ENCODE results near the gene THOC2.
"Not testable (repeated sequence)": the region's sequence is repeated elsewhere in the genome, so short reads cannot be mapped to it uniquely, and the experiment has no call there.

Gene THOC2

GRCh38 chrX:123713434-123713833, 19.4 kb downstream of the THOC2 start:
- DNase-seq (ENCODE audit: low read depth), result no peak
- H3K4me3 ChIP-seq (ENCODE audit: control insufficient read depth, low read depth, low read length), result no peak overlapping the region
- TF ChIP-seq CTCF (IDR thresholded peaks at IDR 0.05; ENCODE audit: control insufficient read depth, insufficient read depth, low read depth, low read length, missing control alignments), result no peak

DNA sequence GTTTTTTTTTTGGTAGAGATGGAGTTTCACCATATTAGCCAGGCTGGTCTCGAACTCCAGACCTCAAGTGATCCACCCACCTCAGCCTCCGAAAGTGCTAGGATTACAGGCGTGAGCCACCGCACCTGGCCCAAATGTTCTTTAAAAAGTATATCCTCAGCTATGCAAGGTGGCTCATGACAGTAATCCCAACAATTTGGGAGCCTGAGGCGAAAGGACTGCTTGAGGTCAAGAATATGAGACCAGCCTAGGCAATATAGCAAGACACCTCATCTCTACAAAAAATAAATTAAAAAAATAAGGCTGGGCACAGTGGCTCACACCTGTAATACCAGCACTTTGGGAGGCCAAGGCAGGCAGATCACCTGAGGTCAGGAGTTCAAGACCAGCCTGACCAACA, 21.7 kb downstream of the THOC2 start:
- not testable (repeated sequence) for H3K4me3 ChIP-seq (ENCODE audit: control insufficient read depth, low read depth, low read length)

DNA sequence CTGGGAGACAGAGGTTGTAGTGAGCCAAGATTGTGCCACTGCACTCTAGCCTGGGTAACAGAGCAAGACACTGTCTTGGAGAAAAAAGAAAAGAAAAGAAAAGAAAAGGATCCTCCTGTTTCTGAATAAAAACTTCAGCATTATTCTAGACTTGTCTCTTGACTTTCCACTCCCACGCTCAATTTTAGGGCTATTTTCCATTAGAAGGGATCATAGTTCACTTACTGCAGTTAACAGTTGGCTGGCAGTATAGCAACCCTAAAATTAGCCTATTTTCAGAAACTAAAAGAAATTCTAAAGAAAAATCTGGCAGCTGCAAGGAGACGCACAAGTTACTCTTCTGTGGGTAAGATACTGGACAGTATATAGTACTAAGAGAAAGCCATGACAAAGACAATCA, 28.1 kb downstream of the THOC2 start:
- H3K4me3 ChIP-seq (ENCODE audit: control insufficient read depth, low read depth, low read length), result no peak overlapping the region
- TF ChIP-seq CTCF (IDR thresholded peaks at IDR 0.05; ENCODE audit: control insufficient read depth, insufficient read depth, low read depth, low read length, missing control alignments), result no peak
- no peak for DNase-seq (ENCODE audit: low read depth)

More for the DNA sequence above, 21.7 kb downstream of the THOC2 start:
- DNase-seq (ENCODE audit: low read depth), result not testable (repeated sequence)

DNA sequence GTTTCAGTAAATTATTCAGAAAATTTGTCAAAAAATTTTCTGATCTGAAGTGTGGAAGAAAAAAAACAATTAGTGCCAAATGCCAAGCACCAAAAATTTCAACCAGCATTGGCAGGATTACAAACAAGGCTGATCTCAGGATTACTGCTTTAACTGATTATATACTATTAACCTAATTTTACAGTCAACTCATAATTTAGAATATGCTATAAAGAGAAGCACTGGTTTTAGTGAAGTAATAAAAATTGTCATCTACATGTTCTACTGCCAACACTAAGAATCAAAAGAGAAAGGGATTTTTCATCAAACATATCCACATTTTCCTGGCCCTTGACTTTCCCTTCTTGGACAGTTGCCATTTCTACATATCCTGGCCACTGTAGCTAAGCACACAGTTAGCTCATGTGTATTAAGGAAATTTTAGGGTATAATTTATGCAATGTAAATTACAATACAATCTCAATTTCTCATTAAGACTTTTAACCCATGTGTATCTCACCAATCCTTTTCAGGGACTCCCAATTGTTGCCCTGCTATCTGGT, 33.8 kb downstream of the THOC2 start:
- DNase-seq (ENCODE audit: low read depth), result no peak
- H3K4me3 ChIP-seq (ENCODE audit: control insufficient read depth, low read depth, low read length), result no peak overlapping the region
- TF ChIP-seq CTCF (IDR thresholded peaks at IDR 0.05; ENCODE audit: control insufficient read depth, insufficient read depth, low read depth, low read length, missing control alignments), result no peak

DNA sequence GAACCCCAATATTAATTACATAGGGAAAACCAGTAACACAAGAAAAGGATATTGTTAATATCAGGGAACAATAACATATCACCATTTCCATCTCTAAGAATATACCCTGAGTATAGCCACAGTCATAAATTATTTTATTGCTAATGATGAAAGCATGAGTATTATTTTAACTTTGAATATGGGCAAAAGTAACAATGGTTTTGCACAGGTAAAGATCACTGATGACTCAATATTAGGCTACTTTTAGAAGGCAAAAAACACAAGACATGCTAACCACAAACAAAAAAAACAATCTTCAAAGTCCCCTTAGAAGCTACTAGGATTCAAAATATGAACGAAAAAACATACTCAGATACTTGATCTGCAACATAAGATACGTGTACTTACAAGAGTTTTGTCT, 36.5 kb downstream of the THOC2 start:
- TF ChIP-seq CTCF (IDR thresholded peaks at IDR 0.05; ENCODE audit: control insufficient read depth, insufficient read depth, low read depth, low read length, missing control alignments), result no peak
- no peak overlapping the region for H3K4me3 ChIP-seq (ENCODE audit: control insufficient read depth, low read depth, low read length)
- DNase-seq (ENCODE audit: low read depth), result no peak

- no peak for TF ChIP-seq CTCF (IDR thresholded peaks at IDR 0.05; ENCODE audit: control insufficient read depth, insufficient read depth, low read depth, low read length, missing control alignments)
- no peak overlapping the region for H3K4me3 ChIP-seq (ENCODE audit: control insufficient read depth, low read depth, low read length)
These were observed 37.6 kb downstream of the THOC2 start for GRCh38 chrX:123695242-123695641.

DNA sequence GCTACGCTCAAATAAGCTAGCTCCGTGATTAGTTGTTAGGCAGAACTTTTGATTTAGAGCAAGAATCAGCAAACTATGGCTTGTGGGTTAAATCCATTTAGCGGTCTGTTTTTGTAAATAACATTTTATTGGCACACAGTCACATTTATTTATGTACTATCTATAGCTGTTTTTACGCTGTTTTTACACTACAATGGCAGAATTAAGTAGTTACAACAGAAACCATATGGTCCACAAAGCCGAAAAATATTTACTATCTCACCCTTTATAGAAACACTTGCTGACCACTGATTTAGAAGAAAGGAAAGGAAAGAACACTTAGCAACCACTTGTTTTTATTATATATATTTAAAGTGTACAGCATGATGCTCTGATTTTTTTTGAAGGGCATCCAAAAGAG, 41.1 kb downstream of the THOC2 start:
- DNase-seq (ENCODE audit: low read depth), result no peak
- no peak overlapping the region for H3K4me3 ChIP-seq (ENCODE audit: control insufficient read depth, low read depth, low read length)
- TF ChIP-seq CTCF (IDR thresholded peaks at IDR 0.05; ENCODE audit: control insufficient read depth, insufficient read depth, low read depth, low read length, missing control alignments), result no peak

More at GRCh38 chrX:123695242-123695641, 37.6 kb downstream of the THOC2 start:
- DNase-seq (ENCODE audit: low read depth), result no peak
